Activated CD8-positive, alpha-beta memory T cell treated with anti-CD3 and anti-CD28 coated beads, Interleukin-2, amount 50 U/mL, for 48 hours (primary cell): ENCODE data around the gene SH3BP5.

Experiments used
- DNase-seq: peaks from one replicate; pipeline ENCODE4 v3.0.0-alpha.2; 2020

Gene SH3BP5

GRCh38 chr3:15323063-15323462 is 9.3 kb downstream of the SH3BP5 start:
- DNase-seq: no peak

GRCh38 chr3:15321349-15321748 is 11.0 kb downstream of the SH3BP5 start:
- no peak for DNase-seq

- DNase-seq: no peak
These were observed 12.8 kb downstream of the SH3BP5 start for GRCh38 chr3:15319575-15319974.

DNA sequence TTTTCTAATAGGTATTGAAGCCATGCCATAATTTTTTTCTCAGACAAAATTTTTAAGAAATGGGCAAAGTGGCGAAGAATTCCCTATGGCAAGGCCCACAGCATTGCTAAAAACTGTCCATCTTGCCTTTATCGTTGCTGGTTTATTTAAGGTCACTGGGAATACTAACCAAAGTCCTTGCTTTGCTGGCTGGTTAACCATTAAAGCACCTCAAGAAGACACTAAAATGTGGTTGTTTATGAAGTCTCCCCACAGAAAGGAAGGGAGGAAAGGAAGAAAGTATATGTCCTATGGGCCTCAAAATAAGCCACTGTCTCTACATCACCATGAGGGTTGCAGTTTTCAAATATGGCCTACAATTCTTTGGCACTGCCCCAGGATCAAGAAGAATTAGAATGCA is 13.2 kb downstream of the SH3BP5 start:
- no peak for DNase-seq

DNA sequence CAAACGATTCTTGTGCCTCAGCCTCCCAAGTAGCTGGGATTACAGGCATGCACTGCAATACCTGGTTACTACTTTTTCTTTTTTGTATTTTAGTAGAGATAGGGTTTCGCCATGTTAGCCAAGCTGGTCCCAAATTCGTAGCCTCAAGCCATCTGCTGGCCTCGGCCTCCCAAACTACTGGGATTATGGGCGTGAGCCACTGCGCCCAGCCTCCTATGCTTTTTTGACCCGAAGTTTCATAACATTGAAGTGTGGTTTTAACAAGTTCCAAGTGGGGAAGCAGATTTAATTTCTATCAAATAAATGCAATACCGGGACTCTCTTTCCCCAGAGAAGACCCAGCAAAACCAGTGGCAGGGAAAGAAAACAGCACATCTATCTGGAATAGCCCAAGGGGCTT is 13.7 kb downstream of the SH3BP5 start:
- DNase-seq: no peak

- DNase-seq: no peak
These were observed 15.4 kb downstream of the SH3BP5 start for GRCh38 chr3:15316998-15317435.

DNA sequence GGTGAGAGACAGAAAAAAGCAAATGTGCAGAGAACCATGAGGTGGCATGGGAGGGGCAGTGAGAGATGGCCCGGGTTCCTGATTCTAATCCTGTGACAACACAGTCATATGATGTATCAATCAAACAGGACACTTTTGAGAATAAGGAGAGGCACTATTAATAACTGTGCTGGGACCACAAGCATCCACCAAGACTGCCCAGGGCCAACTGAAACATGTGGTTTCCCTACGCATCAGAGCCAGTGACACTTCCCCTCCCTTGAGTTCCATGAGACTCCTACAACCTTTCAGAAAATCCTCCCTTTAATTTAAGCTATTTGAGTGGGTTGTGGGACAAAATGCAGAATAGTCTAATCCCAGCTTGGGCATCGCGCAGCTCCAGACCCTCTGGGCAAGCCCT is 17.4 kb downstream of the SH3BP5 start:
- no peak for DNase-seq

- no peak for DNase-seq
These were observed 18.1 kb downstream of the SH3BP5 start for GRCh38 chr3:15314276-15314675.

DNA sequence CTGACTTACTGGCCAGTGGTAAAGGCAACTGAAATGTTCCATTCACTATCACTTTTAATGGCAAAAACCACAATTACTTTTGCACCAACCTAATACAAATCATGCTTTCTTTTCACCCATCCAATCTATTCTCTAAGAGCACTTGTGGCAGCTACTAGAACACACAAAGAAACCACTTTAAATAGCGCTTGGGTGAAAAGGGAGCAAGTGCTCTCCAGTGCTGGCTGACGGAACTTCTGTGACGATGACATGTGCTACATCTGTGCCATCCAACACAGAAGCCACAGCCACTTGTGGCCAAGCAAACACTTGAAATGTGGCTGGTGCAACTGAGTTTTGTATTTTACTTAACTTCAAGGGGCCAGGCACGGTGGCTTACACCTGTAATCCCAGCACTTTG is 18.9 kb downstream of the SH3BP5 start:
- no peak for DNase-seq

- no peak for DNase-seq
These were observed 19.8 kb downstream of the SH3BP5 start for GRCh38 chr3:15312550-15312949.

DNA sequence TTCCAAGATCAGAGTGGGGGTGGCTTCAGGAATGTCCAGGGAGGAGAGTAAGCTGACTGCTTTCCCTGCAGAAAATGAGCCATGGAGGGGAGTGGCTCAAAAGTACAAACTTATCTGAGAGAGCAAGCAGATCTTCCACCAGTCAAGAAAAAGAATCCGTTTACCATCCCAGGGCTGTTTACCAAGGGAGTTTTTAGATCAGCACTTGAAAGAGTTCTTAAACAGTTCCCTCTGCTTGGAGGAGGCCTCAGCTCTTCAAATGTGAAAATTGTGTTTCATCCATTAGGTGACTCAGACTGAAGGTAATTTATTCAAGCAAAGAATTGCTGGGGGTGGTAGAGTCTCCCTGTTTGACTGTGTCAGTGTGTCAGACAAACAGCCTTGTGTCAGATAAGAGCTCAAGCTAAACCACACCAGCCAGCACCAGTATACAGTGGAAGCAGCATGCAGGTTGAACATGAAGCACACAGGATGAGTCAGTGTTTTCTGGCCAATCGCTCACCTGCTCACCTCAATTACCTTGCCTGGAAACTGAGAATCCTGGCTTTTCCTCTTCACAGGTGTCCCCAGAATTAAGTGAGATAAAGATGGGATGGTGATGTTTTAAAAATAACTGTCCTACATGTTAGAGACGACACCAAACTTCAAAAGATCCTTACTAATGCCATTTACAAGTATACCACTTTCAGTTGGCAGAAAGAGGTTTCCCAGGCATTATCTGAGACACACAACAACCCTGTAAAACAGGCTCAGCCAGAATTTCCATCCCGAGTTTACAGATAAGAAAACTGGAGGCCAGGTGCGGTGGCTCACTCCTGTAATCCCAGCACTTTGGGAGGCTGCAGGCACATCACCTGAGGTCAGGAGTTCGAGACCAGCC is 21.7 kb downstream of the SH3BP5 start:
- DNase-seq: no peak

DNA sequence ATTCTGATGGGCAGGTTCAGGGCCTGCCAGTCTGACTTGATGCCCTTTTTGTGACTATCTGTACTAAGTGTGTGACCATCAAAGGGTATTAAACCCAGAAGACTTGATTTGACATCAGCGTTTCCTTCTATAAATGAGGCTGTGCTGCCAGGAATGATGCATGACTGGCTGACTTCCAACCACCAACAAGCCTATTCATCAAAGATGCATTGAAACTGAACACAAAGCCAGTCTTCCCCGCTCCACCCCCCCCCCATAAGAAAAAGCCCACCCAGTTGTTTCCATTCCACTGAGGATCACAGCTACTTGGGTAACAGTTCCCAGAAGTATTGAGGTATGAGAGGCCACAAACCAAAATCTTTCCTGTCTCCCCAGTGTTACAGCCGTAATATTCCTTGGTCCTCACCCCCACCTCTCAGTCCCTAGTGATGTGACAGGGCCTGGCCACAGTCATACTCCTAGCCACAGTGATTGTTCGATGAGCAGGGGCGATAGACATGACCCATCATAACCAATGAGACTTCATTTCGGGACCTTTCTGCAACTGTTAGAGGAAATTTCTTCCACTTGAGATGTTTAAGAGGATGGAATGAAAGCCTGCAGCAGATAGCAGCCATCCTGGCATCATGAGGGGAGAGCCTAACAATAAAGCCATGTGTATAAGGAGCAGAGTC is 22.6 kb downstream of the SH3BP5 start:
- DNase-seq: peak; percentile 70

GRCh38 chr3:15307580-15307979 is 24.8 kb downstream of the SH3BP5 start:
- no peak for DNase-seq

- DNase-seq: no peak
These were observed 25.4 kb downstream of the SH3BP5 start for GRCh38 chr3:15306979-15307359.

- DNase-seq: no peak
These were observed 27.0 kb downstream of the SH3BP5 start for GRCh38 chr3:15305359-15305844.

DNA sequence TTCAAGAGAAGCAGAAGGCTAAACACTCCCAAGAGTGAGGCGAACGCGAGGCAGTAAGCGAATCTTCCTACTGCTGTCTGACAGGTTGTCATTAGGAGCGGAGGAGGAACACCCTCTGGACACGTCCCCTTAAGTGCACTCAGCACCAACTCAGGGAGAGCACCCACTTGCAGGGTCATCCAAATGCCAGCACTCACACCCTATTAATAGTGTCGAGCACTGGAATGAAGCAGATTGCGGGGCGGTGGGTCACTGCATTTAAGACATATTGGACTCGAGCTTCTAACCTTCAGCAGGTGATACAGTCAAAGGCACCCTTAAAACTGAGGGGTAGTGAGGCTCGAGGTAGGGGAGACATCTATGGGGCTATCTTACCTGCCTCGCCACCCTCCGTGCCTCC is 28.7 kb downstream of the SH3BP5 start:
- no peak for DNase-seq

DNA sequence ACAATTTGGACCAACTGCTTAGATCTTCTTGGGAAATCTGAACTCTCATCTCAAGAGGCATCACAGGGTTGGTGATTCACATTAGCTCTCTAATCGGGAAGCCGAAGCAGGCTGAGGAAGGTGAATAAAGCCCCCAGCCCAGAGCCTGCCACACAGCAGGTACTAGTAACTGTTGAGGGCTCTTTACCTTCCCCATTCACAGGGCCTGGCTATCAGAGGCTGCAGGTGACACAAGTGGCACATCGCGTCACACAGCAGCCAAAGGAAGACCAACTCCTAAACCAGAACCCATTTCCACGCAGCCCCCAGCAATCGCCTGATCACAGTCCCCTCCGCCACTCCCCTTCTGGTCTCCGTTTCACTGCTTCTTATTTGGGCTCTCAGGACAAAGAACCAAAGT is 29.2 kb downstream of the SH3BP5 start:
- DNase-seq: no peak

- DNase-seq: no peak
These were observed 30.6 kb downstream of the SH3BP5 start for GRCh38 chr3:15301761-15302160.

- DNase-seq: no peak
These were observed 31.9 kb downstream of the SH3BP5 start for GRCh38 chr3:15300323-15301078.

DNA sequence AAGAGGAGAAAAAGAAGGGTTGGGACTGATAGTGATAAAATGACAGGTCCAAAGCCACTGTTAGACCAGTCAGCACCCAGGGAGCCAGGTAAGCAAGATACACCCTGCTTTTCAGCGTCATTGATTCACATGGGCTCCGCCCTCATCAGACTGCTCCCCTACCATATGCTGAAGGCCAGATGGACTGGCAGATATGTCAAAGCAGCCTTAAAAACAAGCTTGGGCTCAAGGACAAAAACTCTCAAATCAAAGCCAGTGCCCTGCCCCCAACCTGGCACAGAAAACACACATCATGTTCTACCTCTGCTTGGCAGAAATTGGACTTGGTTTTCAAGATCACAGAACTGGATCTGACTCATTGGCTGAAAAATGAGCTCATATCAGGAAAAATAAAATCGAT is 33.4 kb downstream of the SH3BP5 start:
- DNase-seq: no peak

GRCh38 chr3:15298504-15298903 is 33.9 kb downstream of the SH3BP5 start:
- DNase-seq: no peak

GRCh38 chr3:15297608-15298350 is 34.6 kb downstream of the SH3BP5 start:
- no peak for DNase-seq

GRCh38 chr3:15295506-15295905 is 36.9 kb downstream of the SH3BP5 start:
- no peak for DNase-seq
